Measurements from ENCODE around the gene STARD3NL. TPM values are rescaled to one million over a fixed set of nuclear protein-coding genes. Genes with fewer than 3 reads are reported as not detected.

Gene STARD3NL
- polyA plus RNA-seq, 1 experiment: 25.8 TPM

DNA sequence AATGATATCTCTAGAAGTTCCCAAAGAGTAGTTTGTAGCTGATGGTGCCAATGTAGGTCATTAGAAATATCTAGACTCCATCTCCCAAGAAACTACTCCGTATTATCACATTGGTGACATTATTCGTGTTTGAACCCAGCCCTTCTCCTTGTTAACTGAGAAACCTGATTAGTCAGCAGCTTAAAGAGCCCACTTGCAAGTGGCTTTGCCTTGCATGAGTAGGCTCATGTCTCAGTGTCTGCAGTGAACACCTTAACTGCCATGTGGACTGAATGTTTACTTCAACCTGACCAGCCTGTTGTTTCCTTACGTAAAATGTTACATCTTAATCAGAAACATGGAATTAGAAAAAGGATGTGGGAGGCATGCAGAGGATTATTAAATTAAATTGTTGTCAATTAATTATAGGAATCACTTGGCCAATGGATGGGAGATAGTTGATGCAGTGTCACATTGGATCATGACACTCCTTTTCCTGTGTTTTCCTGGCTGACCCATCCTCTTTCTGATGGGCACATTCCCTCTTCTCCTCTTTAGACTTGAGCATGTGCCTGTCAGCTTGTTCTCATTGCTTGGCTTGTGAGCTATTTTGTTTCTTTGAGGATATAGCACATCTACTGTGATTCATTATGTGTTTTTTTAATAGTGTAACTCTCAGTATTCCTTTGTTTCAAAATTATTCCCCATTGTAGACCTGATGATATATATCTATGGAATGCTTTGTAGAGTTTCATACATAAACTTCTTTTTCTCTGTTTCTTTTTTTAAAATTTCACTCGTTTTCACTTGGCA lies 18.0 kb downstream of the STARD3NL start:
- DNase-seq (ENCODE audit: low read depth): no peak
- CTCF ChIA-PET: interaction anchor here (0.6 to 2.5 kb wide), 6 partner anchors 9 to 80 kb away, joined by 3 to 15 read pairs (median 3); no protein-coding TSS in a partner anchor
- Histone ChIP-seq H3K36me3 (ENCODE audit: control insufficient read depth, insufficient read depth, low read length) (no peaks in the 10 kb centered on the region), H3K27me3 (ENCODE audit: control insufficient read depth, insufficient read depth, low read length) (no peaks in the 10 kb centered on the region), H3K4me3 (ENCODE audit: low read depth, low read length) (no peak overlapping the region)
- POLR2A ChIA-PET: interaction anchor here (0.6 kb wide), 1 partner anchor 77 kb away, joined by 6 read pairs; no protein-coding TSS in a partner anchor
- no peak for TF ChIP-seq CTCF (IDR thresholded peaks at IDR 0.05; ENCODE audit: insufficient read depth, low read depth, low read length)

- Histone ChIP-seq H3K4me3 (ENCODE audit: low read depth, low read length) (no peak overlapping the region), H3K27me3 (ENCODE audit: control insufficient read depth, insufficient read depth, low read length) (no peaks in the 10 kb centered on the region), H3K36me3 (ENCODE audit: control insufficient read depth, insufficient read depth, low read length) (no peaks in the 10 kb centered on the region)
- TF ChIP-seq CTCF (IDR thresholded peaks at IDR 0.05; ENCODE audit: insufficient read depth, low read depth, low read length): no peak
- ChIA-PET POLR2A (no interaction called here), CTCF (interaction anchor here (0.9 to 5.0 kb wide), 6 partner anchors 8 to 137 kb away, joined by 3 to 33 read pairs (median 4); no protein-coding TSS in a partner anchor)
- DNase-seq (ENCODE audit: low read depth): no peak
These were observed 20.3 kb downstream of the STARD3NL start for GRCh38 chr7:38198366-38198765.

DNA sequence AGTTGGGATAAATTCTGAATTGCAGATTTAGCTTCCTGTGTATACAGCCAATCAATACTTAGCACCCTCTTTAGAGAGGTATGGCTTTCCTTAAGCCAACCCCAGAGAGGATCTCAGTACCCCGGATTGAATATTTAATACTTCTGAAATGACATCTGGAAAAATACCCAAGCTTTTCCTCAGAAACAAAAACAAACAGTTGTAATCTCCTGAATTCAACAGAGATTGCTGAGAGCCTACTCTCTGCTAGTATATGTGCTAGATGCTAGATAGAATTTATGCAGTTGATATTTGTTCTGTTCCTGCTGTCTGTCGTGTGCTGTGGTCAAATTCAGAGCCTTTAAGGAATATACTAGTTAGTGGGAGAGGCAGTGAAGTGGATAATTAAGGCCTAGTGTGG lies 21.1 kb downstream of the STARD3NL start:
- no peak for DNase-seq (ENCODE audit: low read depth)
- ChIA-PET CTCF (interaction anchor here (1.0 to 5.0 kb wide), 7 partner anchors 10 to 169 kb away, joined by 3 to 33 read pairs (median 4); no protein-coding TSS in a partner anchor), POLR2A (no interaction called here)
- Histone ChIP-seq H3K27me3 (ENCODE audit: control insufficient read depth, insufficient read depth, low read length) (no peaks in the 10 kb centered on the region), H3K4me3 (ENCODE audit: low read depth, low read length) (no peak overlapping the region), H3K36me3 (ENCODE audit: control insufficient read depth, insufficient read depth, low read length) (no peaks in the 10 kb centered on the region)
- TF ChIP-seq CTCF (IDR thresholded peaks at IDR 0.05; ENCODE audit: insufficient read depth, low read depth, low read length): no peak

GRCh38 chr7:38199782-38200181 lies 21.7 kb downstream of the STARD3NL start:
- ChIA-PET POLR2A (no interaction called here), CTCF (interaction anchor here (0.6 to 5.0 kb wide), 9 partner anchors 9 to 168 kb away, joined by 3 to 33 read pairs (median 4); no protein-coding TSS in a partner anchor)
- Histone ChIP-seq H3K36me3 (ENCODE audit: control insufficient read depth, insufficient read depth, low read length) (no peaks in the 10 kb centered on the region), H3K4me3 (ENCODE audit: low read depth, low read length) (no peak overlapping the region), H3K27me3 (ENCODE audit: control insufficient read depth, insufficient read depth, low read length) (no peaks in the 10 kb centered on the region)
- no peak for TF ChIP-seq CTCF (IDR thresholded peaks at IDR 0.05; ENCODE audit: insufficient read depth, low read depth, low read length)
- DNase-seq (ENCODE audit: low read depth): no peak

DNA sequence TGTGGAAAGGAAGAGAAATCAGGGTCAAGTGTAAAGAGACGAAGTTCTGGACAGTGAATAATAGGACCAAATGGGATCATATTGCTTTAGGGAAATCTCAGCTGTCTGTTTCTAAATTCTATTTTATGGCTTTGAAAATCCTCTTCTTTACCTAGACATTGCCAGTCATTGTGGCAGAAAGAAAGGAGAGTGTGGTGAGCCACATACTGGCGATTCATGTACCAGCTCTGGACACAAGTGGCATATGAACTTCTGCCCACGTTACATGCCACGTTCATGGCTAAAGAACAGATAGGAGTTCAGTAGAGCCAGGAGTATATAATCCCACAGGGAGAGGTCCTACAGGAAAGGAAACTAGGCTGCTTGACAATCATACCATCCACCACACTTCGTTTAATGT lies 28.0 kb downstream of the STARD3NL start:
- CTCF ChIA-PET: interaction anchor here (0.9 to 2.2 kb wide), 2 partner anchors 10 to 16 kb away, joined by 3 to 24 read pairs; no protein-coding TSS in a partner anchor

More for the DNA sequence above, 28.0 kb downstream of the STARD3NL start:
- no peaks in the 10 kb centered on the region for H3K27me3 ChIP-seq (ENCODE audit: control insufficient read depth, insufficient read depth, low read length)
- no peaks in the 10 kb centered on the region for H3K36me3 ChIP-seq (ENCODE audit: control insufficient read depth, insufficient read depth, low read length)
- H3K4me3 ChIP-seq (ENCODE audit: low read depth, low read length): no peak overlapping the region
- POLR2A ChIA-PET: no interaction called here
- TF ChIP-seq CTCF (IDR thresholded peaks at IDR 0.05; ENCODE audit: insufficient read depth, low read depth, low read length): no peak
- no peak for DNase-seq (ENCODE audit: low read depth)

All from BJ (cell line).